Osteoblast (primary cell): ENCODE results near the gene CYP3A4. TPM values are rescaled to one million over a fixed set of nuclear protein-coding genes. Genes with fewer than 3 reads are reported as not detected.
"Not testable (repeated sequence)": the region's sequence is repeated elsewhere in the genome, so short reads cannot be mapped to it uniquely, and the experiment has no call there.

ENCODE experiments used
- DNase-seq: peaks from one replicate; pipeline ENCODE4 v3.0.0; 2011; ENCODE audit warnings: low spot score, mixed read lengths; ENCODE audit not compliant: insufficient read length; ENCODE audit errors: missing footprints
- H2AFZ ChIP-seq: 2 replicates; pipeline ENCODE4 v1.6.0; 2011; ENCODE audit warnings: mild to moderate bottlenecking, low read length
- H3K27ac ChIP-seq: 2 replicates; pipeline ENCODE4 v1.5.1; 2011; ENCODE audit warnings: mild to moderate bottlenecking, low read depth, low read length, moderate library complexity
- H3K27me3 ChIP-seq: 2 replicates; pipeline ENCODE4 v1.6.0; 2012; ENCODE audit warnings: mild to moderate bottlenecking, control low read depth, inconsistent platforms, low read length, moderate library complexity; ENCODE audit not compliant: insufficient read depth
- H3K36me3 ChIP-seq: 2 replicates; pipeline ENCODE4 v1.5.1; 2011; ENCODE audit warnings: mild to moderate bottlenecking, low read length, control low read depth, moderate library complexity; ENCODE audit not compliant: insufficient read depth
- H3K4me1 ChIP-seq: 2 replicates; pipeline ENCODE4 v1.5.1; 2011; ENCODE audit warnings: mild to moderate bottlenecking, low read length, control low read depth, moderate library complexity; ENCODE audit not compliant: insufficient read depth
- H3K4me2 ChIP-seq: 2 replicates; pipeline ENCODE4 v1.6.0; 2011; ENCODE audit warnings: mild to moderate bottlenecking, low read length; ENCODE audit not compliant: insufficient read depth
- H3K4me3 ChIP-seq: fragments of 200-600 bp; sonication (generic); 3 replicates; pipeline ENCODE4 v1.5.1; 2012; ENCODE audit warnings: mild to moderate bottlenecking, low read length, inconsistent platforms; ENCODE audit not compliant: insufficient read depth
- H3K79me2 ChIP-seq: 2 replicates; pipeline ENCODE4 v1.6.0; 2012; ENCODE audit warnings: mild to moderate bottlenecking, low read length, control low read depth, inconsistent platforms; ENCODE audit not compliant: insufficient read depth
- H3K9me3 ChIP-seq: 2 replicates; pipeline ENCODE4 v1.5.1; 2011; ENCODE audit warnings: low read depth, low read length, control low read depth
- H4K20me1 ChIP-seq: 2 replicates; pipeline ENCODE4 v1.6.0; 2012; ENCODE audit warnings: mild to moderate bottlenecking, low read length, control low read depth; ENCODE audit not compliant: insufficient read depth
- CTCF ChIP-seq: IDR thresholded peaks from 2 replicates; pipeline ENCODE4 v1.5.1; 2011; ENCODE audit warnings: mild to moderate bottlenecking, low read depth, low read length, moderate library complexity; ENCODE audit errors: extremely low read depth
- total RNA-seq: library from RNA; depleted of rRNA; stranded (reverse); fragments of >200 nt; gene quantifications from 2 replicates; pipeline ENCODE4 v1.2.3, GENCODE V29; 2012

Gene CYP3A4
- total RNA-seq, 1 donor = not detected

- no peak for DNase-seq
- no peak overlapping the region for H3K4me2 ChIP-seq
- TF ChIP-seq CTCF = no peak
Observed at GRCh38 chr7:99730238-99730810, 53.7 kb downstream of the CYP3A4 start.

GRCh38 chr7:99729486-99730237, 54.3 kb downstream of the CYP3A4 start:
- no peak for TF ChIP-seq CTCF
- Histone ChIP-seq H3K4me1 (no peaks in the 10 kb centered on the region), H2AFZ (no peak overlapping the region), H3K4me3 (no peak overlapping the region), H3K27ac (no peak overlapping the region), H3K36me3 (no peaks in the 10 kb centered on the region), H3K79me2 (no peaks in the 10 kb centered on the region), H4K20me1 (no peaks in the 10 kb centered on the region), H3K4me2 (no peak overlapping the region), H3K9me3 (no peaks in the 10 kb centered on the region), H3K27me3 (peaks cover 9% of the 10 kb centered on the region)
- no peak for DNase-seq

More at GRCh38 chr7:99730238-99730810, 53.7 kb downstream of the CYP3A4 start:
- no peak overlapping the region for H2AFZ ChIP-seq
- no peaks in the 10 kb centered on the region for H3K36me3 ChIP-seq
- H3K79me2 ChIP-seq = no peaks in the 10 kb centered on the region
- no peaks in the 10 kb centered on the region for H4K20me1 ChIP-seq
- no peaks in the 10 kb centered on the region for H3K9me3 ChIP-seq
- no peaks in the 10 kb centered on the region for H3K4me1 ChIP-seq
- H3K27me3 ChIP-seq = peaks cover 9% of the 10 kb centered on the region
- H3K27ac ChIP-seq = no peak overlapping the region
- no peak overlapping the region for H3K4me3 ChIP-seq

GRCh38 chr7:99728615-99729014, 55.4 kb downstream of the CYP3A4 start:
- Histone ChIP-seq H3K27me3 (peaks cover 6% of the 10 kb centered on the region), H3K27ac (no peak overlapping the region), H4K20me1 (no peaks in the 10 kb centered on the region), H3K9me3 (no peaks in the 10 kb centered on the region), H3K4me2 (no peak overlapping the region), H3K36me3 (no peaks in the 10 kb centered on the region), H3K4me1 (no peaks in the 10 kb centered on the region), H3K4me3 (no peak overlapping the region), H2AFZ (no peak overlapping the region), H3K79me2 (no peaks in the 10 kb centered on the region)
- no peak for DNase-seq
- no peak for TF ChIP-seq CTCF

GRCh38 chr7:99723201-99723600, 60.8 kb downstream of the CYP3A4 start:
- not testable (repeated sequence) for H3K79me2 ChIP-seq, H3K4me2 ChIP-seq, H3K36me3 ChIP-seq, H3K27me3 ChIP-seq, H2AFZ ChIP-seq, H3K4me3 ChIP-seq, H3K9me3 ChIP-seq, DNase-seq, H4K20me1 ChIP-seq, H3K4me1 ChIP-seq, H3K27ac ChIP-seq
